ENCODE results near the gene FGFR2.

Gene FGFR2

GRCh38 chr10:121610798-121611323 lies 12.6 kb upstream of the FGFR2 start:
- Histone ChIP-seq H4K20me1 (ENCODE audit: insufficient read depth, low read length) (no peaks in the 10 kb centered on the region), H3K79me2 (ENCODE audit: low read length) (no peaks in the 10 kb centered on the region), H3K4me2 (ENCODE audit: low read length) (no peak overlapping the region), H3K27me3 (ENCODE audit: low read depth, low read length) (no peaks in the 10 kb centered on the region), H3K4me1 (ENCODE audit: low read length) (peaks cover 5% of the 10 kb centered on the region), H2AFZ (ENCODE audit: low read depth, low read length) (no peak overlapping the region), H3K36me3 (replicated peaks; ENCODE audit: low read depth, low read length) (no peaks in the 10 kb centered on the region), H3K9ac (ENCODE audit: low read length) (no peak overlapping the region), H3K9me3 (ENCODE audit: insufficient read depth, low read length) (no peaks in the 10 kb centered on the region), H3K27ac (ENCODE audit: low read length) (no peak overlapping the region), H3K4me3 (ENCODE audit: low read length) (no peak overlapping the region)
- TF ChIP-seq EZH2phosphoT487 (IDR thresholded peaks at IDR 0.05; ENCODE audit: low read depth), result no peak
- TF ChIP-seq, protein P1, sequence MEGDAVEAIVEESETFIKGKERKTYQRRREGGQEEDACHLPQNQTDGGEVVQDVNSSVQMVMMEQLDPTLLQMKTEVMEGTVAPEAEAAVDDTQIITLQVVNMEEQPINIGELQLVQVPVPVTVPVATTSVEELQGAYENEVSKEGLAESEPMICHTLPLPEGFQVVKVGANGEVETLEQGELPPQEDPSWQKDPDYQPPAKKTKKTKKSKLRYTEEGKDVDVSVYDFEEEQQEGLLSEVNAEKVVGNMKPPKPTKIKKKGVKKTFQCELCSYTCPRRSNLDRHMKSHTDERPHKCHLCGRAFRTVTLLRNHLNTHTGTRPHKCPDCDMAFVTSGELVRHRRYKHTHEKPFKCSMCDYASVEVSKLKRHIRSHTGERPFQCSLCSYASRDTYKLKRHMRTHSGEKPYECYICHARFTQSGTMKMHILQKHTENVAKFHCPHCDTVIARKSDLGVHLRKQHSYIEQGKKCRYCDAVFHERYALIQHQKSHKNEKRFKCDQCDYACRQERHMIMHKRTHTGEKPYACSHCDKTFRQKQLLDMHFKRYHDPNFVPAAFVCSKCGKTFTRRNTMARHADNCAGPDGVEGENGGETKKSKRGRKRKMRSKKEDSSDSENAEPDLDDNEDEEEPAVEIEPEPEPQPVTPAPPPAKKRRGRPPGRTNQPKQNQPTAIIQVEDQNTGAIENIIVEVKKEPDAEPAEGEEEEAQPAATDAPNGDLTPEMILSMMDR (IDR thresholded peaks at IDR 0.05; ENCODE audit: low read depth, low read length), result no peak

DNA sequence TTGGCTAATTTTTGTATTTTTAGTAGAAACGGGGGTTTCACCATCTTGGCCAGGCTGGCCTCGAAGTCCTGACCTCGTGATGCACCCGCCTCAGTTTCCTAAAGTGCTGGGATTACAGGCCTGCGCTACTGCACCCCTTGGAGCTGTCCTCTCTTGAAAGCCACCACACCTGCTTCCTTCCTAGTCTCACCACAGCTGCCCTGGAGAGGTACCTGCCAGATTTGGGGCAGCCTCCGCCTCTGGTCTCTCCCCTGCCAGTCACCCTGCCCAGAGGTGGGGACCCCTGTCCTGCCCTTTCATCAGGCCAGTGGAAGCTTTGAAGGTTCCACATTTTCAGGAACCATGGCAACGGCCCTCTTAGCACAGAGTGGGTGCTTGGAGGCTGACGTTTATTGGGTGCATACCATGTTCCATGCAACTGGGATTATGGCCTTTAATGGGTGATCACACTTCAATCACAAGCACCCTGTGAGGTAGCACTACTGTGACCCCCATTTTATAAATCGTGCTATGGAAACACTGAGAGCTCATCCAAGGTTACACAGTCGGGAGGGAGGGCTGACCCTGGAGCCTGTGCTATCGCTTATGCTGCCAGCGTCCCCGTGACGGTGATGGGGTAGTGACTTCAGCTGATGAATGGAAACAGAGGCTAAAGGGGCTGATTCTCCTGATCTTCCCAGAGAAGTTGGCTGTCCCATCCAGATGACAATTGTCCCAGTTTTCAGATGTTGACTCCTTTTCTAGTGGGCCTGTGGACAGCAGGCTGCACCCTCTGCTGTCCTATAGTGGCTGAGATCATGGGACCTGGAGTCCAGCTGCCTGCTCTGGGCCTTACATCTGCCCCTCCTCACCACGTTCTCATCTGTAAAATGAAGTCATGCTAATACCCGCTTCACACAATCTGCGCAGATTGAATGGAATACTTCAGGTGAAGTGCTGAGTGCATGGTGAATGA lies 11.5 kb upstream of the FGFR2 start:
- no peak overlapping the region for H3K4me2 ChIP-seq (ENCODE audit: low read length)
- H3K27ac ChIP-seq (ENCODE audit: low read length), result no peak overlapping the region
- peaks cover 17% of the 10 kb centered on the region for H3K4me1 ChIP-seq (ENCODE audit: low read length)
- H2AFZ ChIP-seq (ENCODE audit: low read depth, low read length), result no peak overlapping the region
- no peaks in the 10 kb centered on the region for H3K9me3 ChIP-seq (ENCODE audit: insufficient read depth, low read length)
- H3K27me3 ChIP-seq (ENCODE audit: low read depth, low read length), result no peaks in the 10 kb centered on the region
- no peaks in the 10 kb centered on the region for H3K79me2 ChIP-seq (ENCODE audit: low read length)
- H3K9ac ChIP-seq (ENCODE audit: low read length), result no peak overlapping the region
- no peak overlapping the region for H3K4me3 ChIP-seq (ENCODE audit: low read length)
- H3K36me3 ChIP-seq (replicated peaks; ENCODE audit: low read depth, low read length), result no peaks in the 10 kb centered on the region
- TF ChIP-seq, protein P1 (IDR thresholded peaks at IDR 0.05; ENCODE audit: low read depth, low read length), result no peak
- no peak for TF ChIP-seq EZH2phosphoT487 (IDR thresholded peaks at IDR 0.05; ENCODE audit: low read depth)
- H4K20me1 ChIP-seq (ENCODE audit: insufficient read depth, low read length), result no peaks in the 10 kb centered on the region

GRCh38 chr10:121608469-121609190 lies 10.4 kb upstream of the FGFR2 start:
- TF ChIP-seq, protein P1 (IDR thresholded peaks at IDR 0.05; ENCODE audit: low read depth, low read length), result peak; percentile 75
- TF ChIP-seq EZH2phosphoT487 (IDR thresholded peaks at IDR 0.05; ENCODE audit: low read depth), result no peak
- no peaks in the 10 kb centered on the region for H3K79me2 ChIP-seq (ENCODE audit: low read length)
- H3K4me2 ChIP-seq (ENCODE audit: low read length), result peak overlapping the region; percentile 92
- H3K27me3 ChIP-seq (ENCODE audit: low read depth, low read length), result no peaks in the 10 kb centered on the region
- H3K4me3 ChIP-seq (ENCODE audit: low read length), result peak overlapping the region; percentile 76
- no peak overlapping the region for H3K27ac ChIP-seq (ENCODE audit: low read length)
- no peaks in the 10 kb centered on the region for H3K36me3 ChIP-seq (replicated peaks; ENCODE audit: low read depth, low read length)
- peak overlapping the region; percentile 61 for H3K9ac ChIP-seq (ENCODE audit: low read length)
- H3K4me1 ChIP-seq (ENCODE audit: low read length), result peaks cover 17% of the 10 kb centered on the region
- H4K20me1 ChIP-seq (ENCODE audit: insufficient read depth, low read length), result no peaks in the 10 kb centered on the region
- peak overlapping the region; percentile 85; the same call in 1 of the 2 replicates for H2AFZ ChIP-seq (ENCODE audit: low read depth, low read length)
- no peaks in the 10 kb centered on the region for H3K9me3 ChIP-seq (ENCODE audit: insufficient read depth, low read length)

All from OCI-LY3 (cell line).